Upper lobe of right lung (tissue), 1 donor: ENCODE data around the gene NRG2. TPM values are rescaled to one million over a fixed set of nuclear protein-coding genes. Genes with fewer than 3 reads are reported as not detected.

Source experiments
- ATAC-seq: fragments of 200-7000 bp; cut with Tn5 transposase; one replicate; pipeline ENCODE4 v1.9.1; 2020; ENCODE audit warnings: mild to moderate bottlenecking, moderate library complexity
- DNase-seq: peaks from one replicate; pipeline ENCODE4 v3.0.0-alpha.2; 2020
- H3K27ac ChIP-seq: fragments of 200-600 bp; one replicate; pipeline ENCODE4 v1.8.0; 2022
- H3K27me3 ChIP-seq: fragments of 200-600 bp; one replicate; pipeline ENCODE4 v1.8.0; 2022; ENCODE audit warnings: mild to moderate bottlenecking
- H3K36me3 ChIP-seq: fragments of 200-600 bp; one replicate; pipeline ENCODE4 v1.8.0; 2022
- H3K4me1 ChIP-seq: fragments of 200-600 bp; one replicate; pipeline ENCODE4 v1.8.0; 2022
- H3K4me3 ChIP-seq: fragments of 200-600 bp; one replicate; pipeline ENCODE4 v1.8.0; 2022; ENCODE audit warnings: mild to moderate bottlenecking
- H3K9me3 ChIP-seq: fragments of 200-600 bp; one replicate; pipeline ENCODE4 v1.8.0; 2022
- CTCF ChIP-seq: fragments of 200-600 bp; IDR thresholded peaks from one replicate; pipeline ENCODE4 v1.8.0; 2022; ENCODE audit warnings: antibody characterized with exemption
- intact Hi-C: fragments of 100-400 bp; cut with DNase I; formaldehyde crosslinking; loops from one replicate; pipeline ENCODE4 v1.11.0; 2022
- total RNA-seq: library from RNA; stranded (reverse); fragmentation: NEBNext Ultra II Directional; extraction: Animal tissue kit (Norgen Biotek cat#: 25700); gene quantifications from one replicate; pipeline ENCODE4 v1.2.1, GENCODE V29; 2021
- donor health status: DM: no; HTN: yes; CAD: no; lungs with severe emphysema.

NRG2 gene
- total RNA-seq, 1 donor from 2014 or later, result 1.4 TPM

GRCh38 chr5:139817362-139817761 is 225.7 kb downstream of the NRG2 start:
- Histone ChIP-seq H3K9me3 (no peaks in the 10 kb centered on the region), H3K4me3 (no peak overlapping the region), H3K27ac (no peak overlapping the region), H3K4me1 (no peaks in the 10 kb centered on the region), H3K36me3 (no peaks in the 10 kb centered on the region), H3K27me3 (no peaks in the 10 kb centered on the region)
- peak; percentile 47 for DNase-seq
- TF ChIP-seq CTCF, result no peak
- intact Hi-C loops, result no loop called here
- no peak for ATAC-seq

GRCh38 chr5:139816566-139816965 is 226.5 kb downstream of the NRG2 start:
- intact Hi-C loops, result no loop called here
- no peak overlapping the region for H3K27ac ChIP-seq
- H3K27me3 ChIP-seq, result no peaks in the 10 kb centered on the region
- TF ChIP-seq CTCF, result no peak
- no peaks in the 10 kb centered on the region for H3K9me3 ChIP-seq
- ATAC-seq (no peak), DNase-seq (peak; percentile 46)
- no peaks in the 10 kb centered on the region for H3K4me1 ChIP-seq
- H3K4me3 ChIP-seq, result no peak overlapping the region
- no peaks in the 10 kb centered on the region for H3K36me3 ChIP-seq

DNA sequence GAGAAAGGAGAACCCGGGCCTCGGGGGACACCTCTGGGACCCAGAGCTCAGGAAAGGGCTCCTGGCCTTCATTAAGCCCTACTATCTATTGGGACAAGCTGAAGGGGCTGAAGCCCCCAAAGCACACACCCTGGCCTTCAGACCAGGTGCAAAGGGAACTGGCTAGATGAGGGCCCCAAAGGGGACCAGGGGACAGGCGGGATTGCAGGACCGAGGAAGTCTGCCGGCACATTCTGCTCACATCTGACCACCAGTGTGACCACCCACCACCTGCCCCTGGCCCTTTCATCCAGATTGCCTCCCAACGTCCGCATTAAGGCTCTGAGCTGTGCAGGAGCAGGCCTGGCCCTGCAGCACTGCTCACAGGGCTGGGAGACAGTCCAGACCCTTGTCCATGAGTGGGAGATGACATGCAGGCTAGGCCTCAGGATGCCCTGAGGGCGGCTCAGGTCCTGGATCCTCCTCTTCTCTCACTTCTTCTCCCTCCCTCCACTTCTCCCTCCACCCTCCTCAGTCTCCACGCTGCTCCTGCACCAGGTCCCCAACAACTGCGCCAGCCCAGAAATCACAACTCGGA is 228.3 kb downstream of the NRG2 start:
- no peak overlapping the region for H3K27ac ChIP-seq
- DNase-seq (peak; percentile 41), ATAC-seq (no peak)
- H3K27me3 ChIP-seq, result no peaks in the 10 kb centered on the region
- no peaks in the 10 kb centered on the region for H3K36me3 ChIP-seq
- no peaks in the 10 kb centered on the region for H3K9me3 ChIP-seq
- H3K4me1 ChIP-seq, result no peaks in the 10 kb centered on the region
- no peak overlapping the region for H3K4me3 ChIP-seq
- intact Hi-C loops, result no loop called here
- no peak for TF ChIP-seq CTCF

- TF ChIP-seq CTCF, result no peak
- intact Hi-C loops, result no loop called here
- no peaks in the 10 kb centered on the region for H3K4me1 ChIP-seq
- no peaks in the 10 kb centered on the region for H3K9me3 ChIP-seq
- H3K4me3 ChIP-seq, result no peak overlapping the region
- ATAC-seq (no peak), DNase-seq (peak; percentile 48)
- no peak overlapping the region for H3K27ac ChIP-seq
- no peaks in the 10 kb centered on the region for H3K36me3 ChIP-seq
- H3K27me3 ChIP-seq, result no peaks in the 10 kb centered on the region
Measured at GRCh38 chr5:139814191-139814601, 228.9 kb downstream of the NRG2 start.

- no peak for ATAC-seq
- no peaks in the 10 kb centered on the region for H3K9me3 ChIP-seq
- no peaks in the 10 kb centered on the region for H3K36me3 ChIP-seq
- no peaks in the 10 kb centered on the region for H3K4me1 ChIP-seq
- TF ChIP-seq CTCF, result no peak
- intact Hi-C loops, result no loop called here
- peaks cover 8% of the 10 kb centered on the region for H3K27me3 ChIP-seq
- no peak overlapping the region for H3K27ac ChIP-seq
- no peak overlapping the region for H3K4me3 ChIP-seq
- DNase-seq, result peak; percentile 45
Measured at GRCh38 chr5:139812836-139813805, 230.0 kb downstream of the NRG2 start.
